ENCODE data around the gene SLC4A1AP.

SLC4A1AP gene

GRCh38 chr2:27741673-27742072, 78.0 kb downstream of the SLC4A1AP start:
- H3K4me3 ChIP-seq (replicated peaks; ENCODE audit: low read depth, low read length), result no peak overlapping the region
- no peak for TF ChIP-seq CTCF (IDR thresholded peaks at IDR 0.05; ENCODE audit: low read depth, low read length, missing control alignments)
- no peak for DNase-seq (ENCODE audit: extremely low read depth, low read depth)

GRCh38 chr2:27742571-27742970, 78.9 kb downstream of the SLC4A1AP start:
- TF ChIP-seq CTCF (IDR thresholded peaks at IDR 0.05; ENCODE audit: low read depth, low read length, missing control alignments), result no peak
- H3K4me3 ChIP-seq (replicated peaks; ENCODE audit: low read depth, low read length), result no peak overlapping the region
- no peak for DNase-seq (ENCODE audit: extremely low read depth, low read depth)

Data from HFF-Myc (cell line).